Endothelial cell (in vitro differentiated cells): ENCODE results near the gene RAPGEF1. TPM values are rescaled to one million over a fixed set of nuclear protein-coding genes. Genes with fewer than 3 reads are reported as not detected.

Experiments used
- DNase-seq: peaks from one replicate; pipeline ENCODE4 v3.0.0; 2021; ENCODE audit warnings: low spot score
- H3K27ac Mint-ChIP-seq: one replicate; pipeline ENCODE4 v1.8.0; 2021; ENCODE audit warnings: mixed read lengths, inconsistent platforms; ENCODE audit not compliant: unreplicated experiment
- H3K27me3 Mint-ChIP-seq: one replicate; pipeline ENCODE4 v1.8.0; 2021; ENCODE audit warnings: mild to moderate bottlenecking, moderate library complexity, mixed read lengths, inconsistent platforms; ENCODE audit not compliant: unreplicated experiment
- H3K36me3 Mint-ChIP-seq: one replicate; pipeline ENCODE4 v1.8.0; 2021; ENCODE audit warnings: mild to moderate bottlenecking, low read depth, mixed read lengths, inconsistent platforms; ENCODE audit not compliant: unreplicated experiment
- H3K4me1 Mint-ChIP-seq: one replicate; pipeline ENCODE4 v1.8.0; 2021; ENCODE audit warnings: mild to moderate bottlenecking, mixed read lengths, inconsistent platforms; ENCODE audit not compliant: unreplicated experiment
- H3K4me3 Mint-ChIP-seq: one replicate; pipeline ENCODE4 v1.8.0; 2021; ENCODE audit warnings: mild to moderate bottlenecking, mixed read lengths, inconsistent platforms; ENCODE audit not compliant: unreplicated experiment
- H3K9me3 Mint-ChIP-seq: one replicate; pipeline ENCODE4 v1.8.0; 2021; ENCODE audit warnings: mixed read lengths, inconsistent platforms; ENCODE audit not compliant: unreplicated experiment
- total RNA-seq: library from RNA; stranded (reverse); fragmentation: NEBNext Ultra II Directional; extraction: Animal tissue kit (Norgen Biotek cat#: 25700); gene quantifications from one replicate; pipeline ENCODE4 v1.2.1, GENCODE V29; 2021; ENCODE audit not compliant: unreplicated experiment
- TF ChIP-seq, protein P1 (sequence below): fragments of 200-600 bp; sonication (generic); IDR thresholded peaks from one replicate; pipeline ENCODE4 v1.5.0; 2021; ENCODE audit warnings: antibody characterized with exemption; ENCODE audit not compliant: unreplicated experiment

RAPGEF1 gene
- total RNA-seq, 1 donor from 2014 or later: 226 TPM

DNA sequence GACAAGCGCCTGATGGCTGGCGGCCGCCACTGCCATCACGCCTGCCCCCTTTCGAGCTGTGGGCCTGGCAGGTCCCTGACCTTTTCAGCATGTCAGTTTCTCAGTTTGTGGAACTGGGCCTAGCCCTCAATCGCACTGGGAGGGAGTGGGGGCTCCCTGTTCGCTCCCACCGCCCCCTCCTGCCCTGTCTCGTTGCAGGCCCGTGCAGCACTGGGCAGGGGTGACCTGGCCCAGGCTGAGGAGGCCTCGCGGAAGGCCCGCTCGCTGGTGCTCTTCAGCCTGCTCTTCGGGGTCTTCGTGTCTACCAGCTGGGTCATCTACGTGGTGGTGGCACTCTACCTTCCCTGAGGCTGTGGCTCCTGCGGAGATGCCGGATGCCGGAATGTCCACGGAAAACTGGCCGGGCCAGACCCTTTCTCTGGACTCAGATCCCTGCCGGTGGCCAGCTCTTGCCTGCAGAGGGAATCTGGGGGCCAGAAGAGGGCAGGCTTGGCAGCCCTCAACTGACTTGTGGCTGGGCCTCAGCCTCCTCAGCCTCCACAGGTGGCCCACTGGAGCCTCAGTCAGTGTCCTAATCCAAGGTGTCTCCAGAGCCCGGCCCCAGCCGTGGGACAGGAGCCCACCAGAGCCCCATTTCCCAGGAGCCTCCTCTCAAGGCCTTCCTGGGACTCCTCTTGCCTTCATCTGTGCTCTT lies 181.9 kb downstream of the RAPGEF1 start:
- no peak for DNase-seq
- H3K36me3 Mint-ChIP-seq: peaks cover 8% of the 10 kb centered on the region
- TF ChIP-seq, protein P1, sequence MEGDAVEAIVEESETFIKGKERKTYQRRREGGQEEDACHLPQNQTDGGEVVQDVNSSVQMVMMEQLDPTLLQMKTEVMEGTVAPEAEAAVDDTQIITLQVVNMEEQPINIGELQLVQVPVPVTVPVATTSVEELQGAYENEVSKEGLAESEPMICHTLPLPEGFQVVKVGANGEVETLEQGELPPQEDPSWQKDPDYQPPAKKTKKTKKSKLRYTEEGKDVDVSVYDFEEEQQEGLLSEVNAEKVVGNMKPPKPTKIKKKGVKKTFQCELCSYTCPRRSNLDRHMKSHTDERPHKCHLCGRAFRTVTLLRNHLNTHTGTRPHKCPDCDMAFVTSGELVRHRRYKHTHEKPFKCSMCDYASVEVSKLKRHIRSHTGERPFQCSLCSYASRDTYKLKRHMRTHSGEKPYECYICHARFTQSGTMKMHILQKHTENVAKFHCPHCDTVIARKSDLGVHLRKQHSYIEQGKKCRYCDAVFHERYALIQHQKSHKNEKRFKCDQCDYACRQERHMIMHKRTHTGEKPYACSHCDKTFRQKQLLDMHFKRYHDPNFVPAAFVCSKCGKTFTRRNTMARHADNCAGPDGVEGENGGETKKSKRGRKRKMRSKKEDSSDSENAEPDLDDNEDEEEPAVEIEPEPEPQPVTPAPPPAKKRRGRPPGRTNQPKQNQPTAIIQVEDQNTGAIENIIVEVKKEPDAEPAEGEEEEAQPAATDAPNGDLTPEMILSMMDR: no peak
- H3K4me3 Mint-ChIP-seq: no peak overlapping the region
- peaks cover 13% of the 10 kb centered on the region for H3K4me1 Mint-ChIP-seq
- no peaks in the 10 kb centered on the region for H3K9me3 Mint-ChIP-seq
- H3K27ac Mint-ChIP-seq: no peak overlapping the region
- H3K27me3 Mint-ChIP-seq: peaks cover 29% of the 10 kb centered on the region

DNA sequence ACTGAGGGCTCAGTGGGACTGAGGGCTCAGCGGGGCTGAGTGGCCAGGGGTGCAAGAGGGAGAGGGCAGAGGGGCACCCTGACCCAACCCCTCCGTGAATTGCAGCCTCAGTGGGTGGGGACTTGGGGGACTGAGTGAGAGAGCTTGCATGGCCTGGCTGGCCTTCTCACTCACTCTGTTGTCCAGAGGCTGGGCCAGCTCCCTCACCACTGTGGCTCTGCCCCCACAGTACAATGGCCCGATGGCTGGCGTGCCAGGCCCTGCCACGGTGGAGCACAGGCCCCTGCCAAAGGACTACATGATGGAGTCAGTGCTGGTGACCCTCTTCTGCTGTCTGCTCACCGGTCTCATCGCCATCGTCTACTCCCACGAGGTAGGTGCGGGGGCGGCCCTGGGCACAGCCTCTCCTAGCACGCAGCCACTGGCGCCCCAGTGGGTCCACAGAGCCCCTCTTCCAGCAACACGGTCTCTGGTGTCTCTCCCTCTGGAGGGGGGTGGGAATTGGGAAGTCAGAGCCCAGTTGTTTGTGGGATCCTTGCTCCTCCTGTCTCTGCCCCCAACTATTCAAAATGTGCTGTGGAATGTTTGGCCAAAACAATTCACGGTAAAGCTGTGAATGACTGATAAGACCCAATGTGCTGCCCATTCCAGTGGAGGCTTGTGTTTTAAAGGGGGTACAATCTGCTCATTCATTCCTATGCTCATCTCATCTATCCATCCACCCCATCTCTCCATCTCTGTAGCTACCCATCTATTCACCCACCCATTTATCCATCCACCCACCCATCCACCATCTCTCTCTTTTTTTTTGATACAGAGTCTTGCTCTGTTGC lies 183.8 kb downstream of the RAPGEF1 start:
- TF ChIP-seq, protein P1: no peak
- no peak for DNase-seq
- peak overlapping the region; percentile 0 for H3K27ac Mint-ChIP-seq
- no peaks in the 10 kb centered on the region for H3K9me3 Mint-ChIP-seq
- peaks cover 14% of the 10 kb centered on the region for H3K36me3 Mint-ChIP-seq
- peak overlapping the region; percentile 33 for H3K4me3 Mint-ChIP-seq
- H3K27me3 Mint-ChIP-seq: peaks cover 29% of the 10 kb centered on the region
- peaks cover 13% of the 10 kb centered on the region for H3K4me1 Mint-ChIP-seq

DNA sequence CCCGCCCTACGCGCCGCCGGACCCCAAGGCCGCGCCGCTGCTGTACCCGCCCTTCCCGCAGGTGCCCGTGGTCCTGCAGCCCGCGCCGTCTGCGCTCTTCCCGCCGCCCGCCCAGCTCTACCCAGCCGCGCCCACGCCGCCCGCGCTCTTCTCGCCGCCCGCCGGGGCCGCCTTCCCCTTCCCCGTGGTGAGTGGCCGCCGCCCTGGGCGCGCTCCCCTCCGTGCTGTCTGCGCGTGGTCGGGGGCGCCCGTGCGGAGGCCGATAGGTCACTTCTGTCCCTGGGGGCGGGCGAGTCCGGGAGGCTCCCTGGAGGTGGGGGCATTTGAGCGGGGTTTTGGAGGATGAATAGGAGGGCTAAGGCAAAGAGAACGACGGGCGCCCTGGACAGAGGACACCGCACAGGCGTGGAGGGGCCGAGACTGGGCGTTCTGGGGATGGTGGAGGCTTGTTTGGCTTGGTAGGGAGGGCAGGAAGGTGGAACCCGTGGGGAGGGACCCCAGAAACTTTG lies 185.0 kb downstream of the RAPGEF1 start:
- Mint-ChIP-seq H3K4me3 (no peak overlapping the region), H3K27me3 (peaks cover 26% of the 10 kb centered on the region)
- DNase-seq: no peak

DNA sequence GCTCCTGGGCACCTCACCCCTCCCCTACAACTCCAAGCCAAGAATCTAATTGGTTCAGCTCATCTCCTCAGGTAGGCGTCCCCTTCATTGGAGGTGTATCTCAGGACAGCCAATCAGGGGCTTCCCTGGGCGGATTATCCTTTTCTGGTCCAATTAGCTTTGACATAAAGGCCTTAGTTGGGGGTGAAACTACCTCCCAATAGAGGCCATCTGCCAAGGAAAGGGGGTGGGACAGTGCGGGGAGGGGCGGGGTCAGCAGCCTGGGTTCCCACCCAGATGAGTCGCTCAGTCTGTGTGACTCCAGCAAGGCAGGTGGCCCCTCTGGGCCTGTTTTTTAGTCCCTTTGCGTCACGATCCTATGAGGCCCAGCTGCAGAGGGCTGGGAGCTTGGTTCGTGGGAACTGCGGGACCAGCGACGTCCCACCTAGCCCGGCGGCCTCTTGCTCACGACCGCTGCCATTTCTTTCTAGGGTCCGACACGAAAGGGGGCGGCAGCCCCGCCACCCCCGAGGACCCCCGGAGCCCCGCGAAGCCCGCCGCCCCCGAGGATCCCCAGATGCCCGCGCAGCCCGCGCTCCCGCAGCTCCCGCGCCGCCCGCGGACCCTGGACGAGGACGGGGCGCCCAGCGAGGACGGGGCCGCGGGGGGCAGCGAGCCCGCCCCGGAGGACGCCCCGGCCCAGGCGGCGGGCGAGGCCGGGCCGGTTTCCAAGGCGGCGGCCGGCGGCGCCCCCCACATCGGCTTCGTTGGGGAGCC lies 185.6 kb downstream of the RAPGEF1 start:
- H3K4me1 Mint-ChIP-seq: peaks cover 13% of the 10 kb centered on the region
- no peak for DNase-seq
- peaks cover 20% of the 10 kb centered on the region for H3K36me3 Mint-ChIP-seq
- H3K9me3 Mint-ChIP-seq: peaks cover 5% of the 10 kb centered on the region
- TF ChIP-seq, protein P1: no peak
- peaks cover 30% of the 10 kb centered on the region for H3K27me3 Mint-ChIP-seq
- H3K27ac Mint-ChIP-seq: no peak overlapping the region
- H3K4me3 Mint-ChIP-seq: no peak overlapping the region

More for the DNA sequence above, 185.0 kb downstream of the RAPGEF1 start:
- H3K27ac Mint-ChIP-seq: peak overlapping the region; percentile 18
- TF ChIP-seq, protein P1: no peak
- peaks cover 14% of the 10 kb centered on the region for H3K36me3 Mint-ChIP-seq
- no peaks in the 10 kb centered on the region for H3K9me3 Mint-ChIP-seq
- H3K4me1 Mint-ChIP-seq: peaks cover 13% of the 10 kb centered on the region
